DOHH2 (cell line): ENCODE measurements around the gene JKAMP.
"Not testable (repeated sequence)": the region's sequence is repeated elsewhere in the genome, so short reads cannot be mapped to it uniquely, and the experiment has no call there.

Source experiments
- H3F3A ChIP-seq: fragments of 200-600 bp; sonication (generic), shearing (Covaris generic); 2 replicates; pipeline ENCODE4 v1.6.0; 2016; ENCODE audit warnings: antibody characterized with exemption, mild to moderate bottlenecking; ENCODE audit not compliant: control insufficient read depth, insufficient read depth
- H3K27ac ChIP-seq: fragments of 200-600 bp; sonication (generic); 2 replicates; pipeline ENCODE4 v1.5.1; 2014; ENCODE audit warnings: low read depth, mild to moderate bottlenecking, low read length, moderate library complexity
- H3K27me3 ChIP-seq: fragments of 200-600 bp; sonication (generic); 2 replicates; pipeline ENCODE4 v1.6.1; 2014; ENCODE audit warnings: mild to moderate bottlenecking, low read length, mixed read lengths; ENCODE audit not compliant: control insufficient read depth
- H3K36me3 ChIP-seq: fragments of 200-600 bp; sonication (generic); 2 replicates; pipeline ENCODE4 v1.6.1; 2014; ENCODE audit warnings: mild to moderate bottlenecking, low read length, moderate library complexity, mixed read lengths; ENCODE audit not compliant: control insufficient read depth
- H3K4me1 ChIP-seq: fragments of 200-600 bp; sonication (generic); 2 replicates; pipeline ENCODE4 v1.6.1; 2014; ENCODE audit warnings: mild to moderate bottlenecking, low read length, mixed read lengths; ENCODE audit not compliant: control insufficient read depth
- H3K4me2 ChIP-seq: fragments of 200-600 bp; sonication (generic); 2 replicates; pipeline ENCODE4 v1.6.0; 2014; ENCODE audit warnings: mild to moderate bottlenecking, low read length, moderate library complexity
- H3K4me3 ChIP-seq: fragments of 200-600 bp; sonication (generic); 2 replicates; pipeline ENCODE4 v1.5.1; 2014; ENCODE audit warnings: mild to moderate bottlenecking, low read length, mixed read lengths
- H3K79me2 ChIP-seq: fragments of 200-600 bp; sonication (generic); 2 replicates; pipeline ENCODE4 v1.6.1; 2014; ENCODE audit warnings: mild to moderate bottlenecking, low read length, mixed read lengths; ENCODE audit not compliant: control insufficient read depth
- H3K9me2 ChIP-seq: fragments of 200-600 bp; sonication (generic); replicated peaks from 2 replicates; pipeline ENCODE4 v1.6.1; 2014; ENCODE audit warnings: mild to moderate bottlenecking, low read length, mixed read lengths; ENCODE audit not compliant: control insufficient read depth
- H3K9me3 ChIP-seq: fragments of 200-600 bp; sonication (generic); 2 replicates; pipeline ENCODE4 v1.6.1; 2014; ENCODE audit warnings: antibody characterized with exemption, low read length, mixed read lengths; ENCODE audit not compliant: control insufficient read depth, insufficient read depth
- H4K20me1 ChIP-seq: fragments of 200-600 bp; sonication (generic); 2 replicates; pipeline ENCODE4 v1.6.0; 2014; ENCODE audit warnings: low read depth, mild to moderate bottlenecking, antibody characterized with exemption, low read length, moderate library complexity; ENCODE audit not compliant: control insufficient read depth, insufficient read depth
- EZH2phosphoT487 ChIP-seq: fragments of 200-600 bp; sonication (generic); IDR thresholded peaks from 2 replicates; pipeline ENCODE4 v1.6.1; 2017; ENCODE audit warnings: borderline replicate concordance, mild to moderate bottlenecking, antibody characterized with exemption, low read length, moderate library complexity, mixed read lengths
- TF ChIP-seq, protein P1 (sequence below): fragments of 200-600 bp; sonication (generic); IDR thresholded peaks from one replicate; pipeline ENCODE4 v1.5.1; 2014; ENCODE audit warnings: antibody characterized with exemption, mild to moderate bottlenecking, low read depth, low read length; ENCODE audit not compliant: poor library complexity, severe bottlenecking

JKAMP gene

DNA sequence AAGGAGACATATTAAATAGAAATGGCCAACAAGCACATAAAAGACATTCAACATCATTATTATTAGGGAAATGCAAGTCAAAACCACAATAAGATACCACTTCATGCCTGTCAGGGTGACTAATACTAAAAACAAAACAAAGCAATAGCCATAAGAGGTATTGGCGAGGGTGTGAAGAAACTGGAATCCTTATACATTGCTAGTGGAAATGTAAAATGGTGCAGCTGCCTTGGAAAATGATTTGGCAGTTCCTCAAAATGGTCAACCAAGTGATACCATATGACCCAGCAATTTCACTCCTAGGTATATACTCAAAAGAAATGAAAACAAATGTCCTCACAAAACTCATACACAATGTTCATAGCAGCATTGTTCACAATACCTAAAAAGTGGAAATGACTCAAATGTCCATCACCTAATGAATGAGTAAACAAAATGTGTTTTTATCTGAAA, 46.1 kb upstream of the JKAMP start:
- no peaks in the 10 kb centered on the region for H3K9me3 ChIP-seq
- H3K27ac ChIP-seq: no peak overlapping the region
- no peaks in the 10 kb centered on the region for H3K27me3 ChIP-seq
- peaks cover 9% of the 10 kb centered on the region for H3K4me1 ChIP-seq
- no peaks in the 10 kb centered on the region for H3K36me3 ChIP-seq
- H3K79me2 ChIP-seq: no peaks in the 10 kb centered on the region
- no peaks in the 10 kb centered on the region for H3K9me2 ChIP-seq
- no peak overlapping the region for H3K4me2 ChIP-seq
- TF ChIP-seq EZH2phosphoT487: no peak
- TF ChIP-seq, protein P1, sequence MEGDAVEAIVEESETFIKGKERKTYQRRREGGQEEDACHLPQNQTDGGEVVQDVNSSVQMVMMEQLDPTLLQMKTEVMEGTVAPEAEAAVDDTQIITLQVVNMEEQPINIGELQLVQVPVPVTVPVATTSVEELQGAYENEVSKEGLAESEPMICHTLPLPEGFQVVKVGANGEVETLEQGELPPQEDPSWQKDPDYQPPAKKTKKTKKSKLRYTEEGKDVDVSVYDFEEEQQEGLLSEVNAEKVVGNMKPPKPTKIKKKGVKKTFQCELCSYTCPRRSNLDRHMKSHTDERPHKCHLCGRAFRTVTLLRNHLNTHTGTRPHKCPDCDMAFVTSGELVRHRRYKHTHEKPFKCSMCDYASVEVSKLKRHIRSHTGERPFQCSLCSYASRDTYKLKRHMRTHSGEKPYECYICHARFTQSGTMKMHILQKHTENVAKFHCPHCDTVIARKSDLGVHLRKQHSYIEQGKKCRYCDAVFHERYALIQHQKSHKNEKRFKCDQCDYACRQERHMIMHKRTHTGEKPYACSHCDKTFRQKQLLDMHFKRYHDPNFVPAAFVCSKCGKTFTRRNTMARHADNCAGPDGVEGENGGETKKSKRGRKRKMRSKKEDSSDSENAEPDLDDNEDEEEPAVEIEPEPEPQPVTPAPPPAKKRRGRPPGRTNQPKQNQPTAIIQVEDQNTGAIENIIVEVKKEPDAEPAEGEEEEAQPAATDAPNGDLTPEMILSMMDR: no peak
- H4K20me1 ChIP-seq: no peaks in the 10 kb centered on the region
- H3F3A ChIP-seq: no peaks in the 10 kb centered on the region
- no peak overlapping the region for H3K4me3 ChIP-seq

DNA sequence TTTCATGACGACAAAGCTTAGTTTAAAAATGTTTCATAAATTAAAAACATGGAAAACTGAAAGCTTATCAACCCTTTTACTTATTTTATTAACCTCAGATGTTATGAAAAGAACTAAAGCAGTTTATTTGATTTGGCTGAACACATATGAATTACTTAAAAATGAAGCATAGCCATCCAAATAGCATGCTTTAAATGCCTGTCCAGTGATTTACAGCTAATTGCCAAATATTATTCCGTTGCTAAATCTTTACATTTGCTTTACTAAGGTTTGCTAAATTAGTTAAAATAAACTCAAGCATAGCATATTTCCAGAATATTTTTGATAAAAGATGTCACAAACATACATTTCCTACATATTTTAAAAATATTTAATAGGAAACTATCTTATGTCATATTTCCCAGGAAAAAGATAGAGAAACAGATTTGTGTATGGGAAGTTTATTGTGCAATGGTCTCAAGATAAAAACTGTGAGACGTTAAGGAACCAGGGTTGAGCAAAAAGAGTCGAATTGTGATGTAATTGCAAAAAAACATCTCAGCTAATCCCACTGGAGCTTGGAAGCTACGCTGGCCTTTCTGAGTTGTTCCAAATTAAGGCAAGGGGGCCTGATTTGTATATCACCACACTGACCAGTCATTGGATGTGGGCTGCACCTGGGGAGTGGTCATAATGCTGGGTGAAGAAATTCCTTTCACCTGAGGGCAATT, 44.9 kb upstream of the JKAMP start:
- H4K20me1 ChIP-seq: no peaks in the 10 kb centered on the region
- peaks cover 21% of the 10 kb centered on the region for H3K4me1 ChIP-seq
- no peaks in the 10 kb centered on the region for H3K27me3 ChIP-seq
- H3K36me3 ChIP-seq: no peaks in the 10 kb centered on the region
- no peaks in the 10 kb centered on the region for H3K9me2 ChIP-seq
- no peak overlapping the region for H3K4me3 ChIP-seq
- H3K79me2 ChIP-seq: no peaks in the 10 kb centered on the region
- TF ChIP-seq, protein P1: no peak
- TF ChIP-seq EZH2phosphoT487: no peak
- H3F3A ChIP-seq: no peaks in the 10 kb centered on the region
- H3K9me3 ChIP-seq: no peaks in the 10 kb centered on the region
- H3K27ac ChIP-seq: no peak overlapping the region
- H3K4me2 ChIP-seq: no peak overlapping the region

DNA sequence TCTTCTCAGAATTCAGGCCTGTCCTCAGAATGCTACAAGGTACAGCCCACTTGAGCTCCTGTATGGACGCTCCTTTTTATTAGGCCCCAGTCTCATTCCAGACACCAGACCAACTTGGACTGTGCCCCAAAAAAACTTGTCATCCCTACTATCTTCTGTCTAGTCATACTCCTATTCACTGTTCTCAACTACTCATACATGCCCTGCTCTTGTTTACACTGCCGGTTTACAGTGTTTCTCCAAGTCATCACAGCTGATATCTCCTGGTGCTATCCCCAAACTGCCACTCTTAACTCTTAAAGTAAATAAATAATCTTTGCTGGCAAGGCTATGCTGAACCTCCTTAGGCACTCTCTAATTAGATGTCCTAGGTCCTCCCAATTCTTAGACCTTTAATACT, 35.6 kb upstream of the JKAMP start:
- not testable (repeated sequence) for H3K27ac ChIP-seq, H3K36me3 ChIP-seq, H3K79me2 ChIP-seq, H3K4me2 ChIP-seq, H3F3A ChIP-seq, H3K4me3 ChIP-seq, H3K27me3 ChIP-seq, H3K9me3 ChIP-seq, H4K20me1 ChIP-seq, H3K9me2 ChIP-seq, H3K4me1 ChIP-seq

DNA sequence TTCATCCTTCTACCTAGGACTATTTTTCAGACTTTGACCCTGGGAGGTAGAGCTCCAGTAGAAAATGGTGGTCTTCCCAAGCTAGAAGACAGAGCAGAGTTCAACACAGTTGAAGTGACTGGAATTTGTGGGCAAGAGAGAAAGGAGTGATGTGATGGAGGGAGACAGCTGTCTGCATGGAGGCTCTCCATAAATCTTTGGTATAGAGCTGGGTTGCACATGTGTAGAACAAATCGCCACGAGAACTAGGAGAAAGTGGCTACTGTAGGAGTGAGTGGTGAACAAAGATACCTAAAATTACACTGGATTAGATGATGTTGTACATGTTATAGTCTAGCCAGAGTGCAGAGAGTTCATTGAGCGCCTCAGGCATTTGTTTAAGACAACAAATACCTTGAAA, 33.6 kb upstream of the JKAMP start:
- H4K20me1 ChIP-seq: no peaks in the 10 kb centered on the region
- H3K27me3 ChIP-seq: no peaks in the 10 kb centered on the region
- TF ChIP-seq, protein P1: no peak
- TF ChIP-seq EZH2phosphoT487: no peak
- no peaks in the 10 kb centered on the region for H3K9me3 ChIP-seq
- no peaks in the 10 kb centered on the region for H3K36me3 ChIP-seq
- H3K4me2 ChIP-seq: no peak overlapping the region
- H3K4me1 ChIP-seq: no peaks in the 10 kb centered on the region
- H3F3A ChIP-seq: no peaks in the 10 kb centered on the region
- H3K27ac ChIP-seq: no peak overlapping the region
- no peak overlapping the region for H3K4me3 ChIP-seq
- H3K9me2 ChIP-seq: no peaks in the 10 kb centered on the region
- H3K79me2 ChIP-seq: no peaks in the 10 kb centered on the region
